Stimulated activated CD4-positive, alpha-beta T cell treated with anti-CD3 and anti-CD28 coated beads, TNF-alpha, amount 100 ng/mL, for 48 hours (primary cell): ENCODE data around the gene TBC1D14.

ENCODE experiments used
- DNase-seq, 3 donors: peaks; one replicate each; pipeline ENCODE4 v3.0.0-alpha.2; 2020; ENCODE audit warnings: low read depth in 3 of 3

The TBC1D14 gene

DNA sequence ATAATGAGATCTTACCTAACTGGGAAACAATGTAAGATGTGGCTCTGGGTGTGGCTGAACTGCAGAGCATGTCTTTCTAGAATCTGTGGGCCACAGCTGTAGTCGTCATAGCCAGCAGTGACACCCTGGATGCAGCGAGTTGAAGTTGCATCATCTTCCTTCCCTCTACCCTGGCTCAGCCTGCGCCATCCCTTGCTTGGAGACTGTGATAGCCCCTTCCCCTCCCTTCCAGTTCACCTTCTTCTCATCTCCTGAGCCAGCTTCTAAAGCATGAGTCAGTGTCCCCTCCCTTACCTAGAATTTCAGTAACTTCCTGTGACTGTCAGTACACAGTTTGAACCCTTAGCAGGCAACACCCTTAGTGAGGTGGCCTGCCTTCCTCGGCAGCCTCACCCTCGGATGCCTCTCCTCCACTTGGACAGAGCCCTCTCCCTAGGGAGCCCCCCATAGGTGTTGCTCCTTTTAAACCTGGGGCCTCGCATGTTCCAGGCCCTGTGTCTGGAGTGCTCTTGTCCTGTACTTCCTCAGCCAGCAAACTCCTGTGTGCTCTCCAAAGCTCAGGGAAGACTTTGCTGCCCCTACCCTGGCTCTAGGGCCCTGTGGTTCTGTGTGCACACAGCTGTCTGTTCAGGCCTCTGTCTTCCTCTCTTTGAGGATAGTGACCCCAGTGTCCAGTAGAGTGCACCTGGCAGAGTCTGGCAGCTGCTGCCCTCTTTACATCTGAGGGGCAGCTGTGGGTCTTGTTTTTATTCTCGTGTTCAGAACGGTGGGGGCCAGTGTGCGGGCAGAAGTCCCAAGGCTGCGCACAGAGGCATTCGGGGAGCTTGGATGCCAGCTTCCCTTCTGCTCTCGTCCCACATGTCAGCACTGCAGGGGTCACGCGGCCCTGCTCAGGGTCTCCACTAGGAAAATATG, 89.8 kb downstream of the TBC1D14 start:
- peak in 1 of 3 donors; percentile 4 for DNase-seq

GRCh38 chr4:7000421-7001176, 91.0 kb downstream of the TBC1D14 start:
- DNase-seq: no peak

DNA sequence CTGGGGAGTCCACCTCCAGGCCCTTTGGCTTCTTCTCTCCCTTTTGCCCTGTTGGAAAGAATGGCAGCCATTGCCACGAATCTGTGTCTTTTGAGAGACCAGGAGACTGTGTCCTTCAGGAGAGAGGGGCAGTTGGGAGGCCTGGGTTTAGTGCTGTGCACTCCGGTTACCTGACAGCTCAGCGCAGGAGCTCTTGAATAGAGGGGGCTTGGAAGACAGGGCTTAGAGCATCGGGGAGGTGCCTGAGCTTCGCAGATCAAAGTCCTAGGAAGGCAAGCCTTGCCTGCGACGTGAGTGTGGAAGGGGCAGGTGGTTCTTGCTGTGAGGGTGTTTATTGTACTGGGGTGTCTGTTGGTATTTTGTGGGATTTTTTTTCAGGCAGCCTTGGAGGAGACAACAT, 91.6 kb downstream of the TBC1D14 start:
- no peak for DNase-seq

GRCh38 chr4:7002336-7002735, 92.7 kb downstream of the TBC1D14 start:
- DNase-seq: no peak

- no peak for DNase-seq
These were observed 93.7 kb downstream of the TBC1D14 start for GRCh38 chr4:7003176-7003878.

- DNase-seq: no peak
These were observed 94.2 kb downstream of the TBC1D14 start for GRCh38 chr4:7003879-7004240.

- no peak for DNase-seq
These were observed 94.7 kb downstream of the TBC1D14 start for GRCh38 chr4:7004331-7004730.

DNA sequence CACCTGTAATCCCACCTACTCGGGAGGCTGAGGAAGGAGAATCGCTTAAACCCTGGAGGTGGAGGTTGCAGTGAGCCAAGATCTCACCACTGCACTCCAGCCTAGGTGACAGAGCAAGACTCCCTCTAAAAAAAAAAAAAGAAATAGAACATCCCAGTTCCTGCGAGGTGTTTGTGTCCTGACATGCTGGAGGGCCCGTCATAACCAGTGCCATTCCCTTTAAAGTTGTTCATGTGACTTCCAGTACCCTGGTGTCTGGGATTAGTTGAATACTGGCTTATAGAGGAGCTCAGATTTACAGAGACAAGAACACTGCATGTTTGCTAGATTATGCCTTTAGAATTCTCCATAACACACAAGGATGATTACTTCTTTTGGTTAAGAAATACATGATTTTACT, 95.9 kb downstream of the TBC1D14 start:
- DNase-seq: no peak

DNA sequence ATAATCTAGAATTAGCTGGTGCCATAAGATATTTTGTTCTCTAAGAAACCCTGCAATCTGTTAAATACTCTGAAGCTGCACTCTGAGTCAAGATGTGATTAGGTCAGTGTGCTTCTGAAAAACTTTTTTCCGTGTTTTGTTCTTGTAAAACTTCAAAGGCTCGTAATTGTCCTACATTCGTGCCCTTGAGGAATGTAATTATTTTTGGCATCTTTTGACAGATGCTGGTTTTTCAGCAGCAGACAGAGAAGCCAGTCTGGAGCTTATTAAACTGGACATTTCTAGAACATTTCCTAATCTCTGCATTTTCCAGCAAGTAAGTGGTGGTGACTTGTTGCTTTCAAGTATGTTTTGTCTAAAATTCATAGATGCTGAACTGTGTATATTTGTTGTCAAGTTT, 96.8 kb downstream of the TBC1D14 start:
- DNase-seq: no peak

GRCh38 chr4:7007142-7007907, 97.7 kb downstream of the TBC1D14 start:
- no peak for DNase-seq

GRCh38 chr4:7007944-7008343, 98.3 kb downstream of the TBC1D14 start:
- no peak for DNase-seq

GRCh38 chr4:7009564-7009963, 99.9 kb downstream of the TBC1D14 start:
- no peak for DNase-seq

- DNase-seq: no peak
These were observed 103.5 kb downstream of the TBC1D14 start for GRCh38 chr4:7013175-7013574.

DNA sequence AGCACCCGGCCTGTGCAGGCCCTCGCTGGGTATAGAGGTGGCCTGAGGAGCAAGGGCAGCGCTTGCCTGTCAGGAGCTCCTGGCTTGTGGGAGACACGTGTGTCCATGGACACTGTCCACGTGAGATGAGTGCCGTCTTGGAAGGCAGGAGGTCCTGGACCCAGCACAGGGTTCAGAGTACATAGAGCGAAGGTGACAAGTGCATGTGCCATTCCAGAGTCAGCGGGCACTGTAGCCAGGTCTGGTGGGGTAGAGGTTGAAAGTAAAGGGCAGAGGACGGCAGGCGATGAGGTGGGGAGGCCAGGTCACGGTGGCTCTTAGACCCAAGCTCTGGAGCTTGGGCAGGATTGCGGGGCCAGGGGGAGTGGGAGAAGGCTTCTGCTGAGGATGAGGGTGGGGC, 105.2 kb downstream of the TBC1D14 start:
- no peak for DNase-seq

DNA sequence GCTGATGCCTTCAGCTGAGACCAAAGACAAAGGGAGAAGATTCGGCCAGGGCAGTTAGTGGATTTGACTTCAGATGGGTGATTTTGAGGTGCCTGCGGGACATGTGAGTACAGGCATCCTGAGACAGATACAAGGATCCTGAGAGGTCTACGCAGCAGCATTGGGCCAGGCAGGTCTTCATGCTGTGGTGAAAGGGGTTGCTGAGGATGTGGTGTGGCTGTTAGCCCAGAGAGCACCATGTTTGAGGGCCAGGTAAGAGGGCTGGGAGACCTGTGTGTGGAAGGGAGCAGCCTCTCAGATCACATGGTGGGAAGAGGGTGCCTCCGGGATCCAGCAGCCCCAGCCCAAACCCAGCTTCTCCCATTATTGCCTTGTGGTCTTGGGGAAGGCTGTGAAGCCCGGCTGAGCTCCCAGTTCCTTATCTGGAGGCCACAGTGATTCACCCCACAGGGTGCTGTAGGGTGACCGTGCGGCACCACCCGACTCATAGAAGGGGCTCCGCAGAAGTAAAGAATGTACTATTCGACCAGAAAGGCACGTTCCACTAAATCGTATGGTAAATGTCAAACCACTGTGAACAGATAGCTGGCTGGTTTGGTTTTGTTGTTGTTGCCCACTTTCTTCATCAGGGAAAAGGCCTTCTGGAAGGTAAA, 105.9 kb downstream of the TBC1D14 start:
- no peak for DNase-seq

DNA sequence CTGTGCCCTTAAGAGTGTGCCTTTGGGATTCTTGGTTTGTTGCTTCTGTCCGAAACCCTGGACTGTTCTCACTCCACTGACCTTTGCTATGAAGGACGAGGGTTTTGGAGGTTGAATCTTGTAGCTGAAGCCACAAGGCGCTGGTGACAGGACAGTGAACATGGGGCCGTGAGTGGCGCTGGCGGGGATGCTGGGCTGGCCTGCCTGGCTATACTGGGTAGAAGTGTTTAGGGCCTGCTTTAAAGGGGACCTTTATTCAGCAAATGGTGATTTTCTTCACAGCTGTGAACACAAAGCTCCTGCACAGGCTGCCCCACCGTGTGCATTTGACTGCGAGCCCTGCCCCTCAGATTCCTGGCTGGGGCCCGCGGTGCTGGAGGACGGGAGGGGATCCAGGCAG, 106.5 kb downstream of the TBC1D14 start:
- no peak for DNase-seq

DNA sequence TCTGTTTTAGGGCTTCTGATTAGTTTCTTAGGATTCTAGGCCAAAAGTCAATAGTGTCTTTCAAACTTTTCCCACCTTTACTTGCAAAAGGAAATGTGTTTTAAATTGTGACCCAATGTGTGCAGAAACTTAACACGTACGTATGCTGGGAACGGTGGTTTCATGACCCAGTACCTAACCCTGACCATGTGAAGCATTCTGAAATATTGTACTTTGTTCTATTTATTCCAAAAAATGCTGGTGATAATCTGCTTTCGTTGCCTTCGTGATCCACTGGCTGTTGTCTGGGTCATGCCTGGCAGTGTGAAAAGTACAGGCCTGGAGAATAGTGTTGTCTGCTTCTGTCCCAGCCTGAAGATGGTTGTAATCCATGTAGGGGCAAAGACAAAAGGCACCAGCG, 106.9 kb downstream of the TBC1D14 start:
- no peak for DNase-seq

DNA sequence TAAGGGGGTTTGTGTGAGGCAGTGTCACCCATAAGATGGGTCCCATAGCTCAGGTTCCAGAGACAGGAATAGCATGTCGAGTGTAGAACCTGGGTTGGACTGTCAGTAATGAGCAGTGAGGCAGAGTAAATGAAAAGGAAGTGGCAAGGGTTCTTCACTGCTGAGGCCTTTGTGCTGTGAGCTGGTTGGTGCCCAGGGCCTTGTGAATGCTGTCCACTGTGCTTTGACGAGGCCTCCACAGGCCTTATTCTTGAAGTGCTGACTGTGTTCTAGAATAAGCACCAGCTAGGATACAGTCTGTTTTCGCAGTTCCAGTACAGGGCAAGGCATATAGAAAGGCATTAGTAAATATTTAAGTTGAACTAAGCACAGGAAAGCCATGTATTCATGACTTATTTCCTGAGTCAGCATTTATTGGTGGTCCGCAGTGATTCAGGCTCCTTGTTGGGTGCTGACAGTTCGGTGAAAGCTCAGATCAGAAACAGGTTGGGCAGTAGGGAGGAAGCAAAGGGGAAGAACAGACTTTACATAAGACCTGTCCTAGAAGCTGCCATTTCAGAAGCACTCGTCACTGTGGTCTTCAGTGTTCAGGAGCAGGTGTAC, 107.9 kb downstream of the TBC1D14 start:
- no peak for DNase-seq

DNA sequence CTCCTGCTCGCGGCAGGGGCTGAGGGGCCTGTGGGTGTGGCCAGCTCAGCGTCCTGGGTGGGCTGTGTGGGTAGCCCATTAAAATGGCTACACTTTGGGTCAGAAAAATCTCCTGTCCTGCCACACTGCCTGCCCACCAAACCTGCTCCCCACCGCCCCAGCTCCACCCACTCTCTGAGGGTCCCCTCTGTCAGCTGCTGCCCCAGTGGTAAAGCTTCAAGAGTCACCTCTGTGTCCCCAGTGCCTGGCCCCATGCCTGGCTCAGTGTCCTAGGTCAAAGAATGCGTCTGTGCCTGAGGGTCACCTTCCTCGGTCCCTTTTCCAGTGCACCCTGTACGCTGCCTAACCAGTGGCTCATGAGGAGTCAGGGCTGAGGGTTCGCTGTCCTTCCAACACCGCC, 108.7 kb downstream of the TBC1D14 start:
- no peak for DNase-seq

- no peak for DNase-seq
These were observed 109.7 kb downstream of the TBC1D14 start for GRCh38 chr4:7019367-7019766.

GRCh38 chr4:7020290-7020689, 110.7 kb downstream of the TBC1D14 start:
- DNase-seq: no peak
